ENCODE results near the gene HRH4. TPM values are rescaled to one million over a fixed set of nuclear protein-coding genes. Genes with fewer than 3 reads are reported as not detected.

Gene HRH4
- total and polyA plus RNA-seq, 2 of the 13 experiments (the other 11 are each of a cell fraction or from before 2014, with no cell fraction given) = not detected

DNA sequence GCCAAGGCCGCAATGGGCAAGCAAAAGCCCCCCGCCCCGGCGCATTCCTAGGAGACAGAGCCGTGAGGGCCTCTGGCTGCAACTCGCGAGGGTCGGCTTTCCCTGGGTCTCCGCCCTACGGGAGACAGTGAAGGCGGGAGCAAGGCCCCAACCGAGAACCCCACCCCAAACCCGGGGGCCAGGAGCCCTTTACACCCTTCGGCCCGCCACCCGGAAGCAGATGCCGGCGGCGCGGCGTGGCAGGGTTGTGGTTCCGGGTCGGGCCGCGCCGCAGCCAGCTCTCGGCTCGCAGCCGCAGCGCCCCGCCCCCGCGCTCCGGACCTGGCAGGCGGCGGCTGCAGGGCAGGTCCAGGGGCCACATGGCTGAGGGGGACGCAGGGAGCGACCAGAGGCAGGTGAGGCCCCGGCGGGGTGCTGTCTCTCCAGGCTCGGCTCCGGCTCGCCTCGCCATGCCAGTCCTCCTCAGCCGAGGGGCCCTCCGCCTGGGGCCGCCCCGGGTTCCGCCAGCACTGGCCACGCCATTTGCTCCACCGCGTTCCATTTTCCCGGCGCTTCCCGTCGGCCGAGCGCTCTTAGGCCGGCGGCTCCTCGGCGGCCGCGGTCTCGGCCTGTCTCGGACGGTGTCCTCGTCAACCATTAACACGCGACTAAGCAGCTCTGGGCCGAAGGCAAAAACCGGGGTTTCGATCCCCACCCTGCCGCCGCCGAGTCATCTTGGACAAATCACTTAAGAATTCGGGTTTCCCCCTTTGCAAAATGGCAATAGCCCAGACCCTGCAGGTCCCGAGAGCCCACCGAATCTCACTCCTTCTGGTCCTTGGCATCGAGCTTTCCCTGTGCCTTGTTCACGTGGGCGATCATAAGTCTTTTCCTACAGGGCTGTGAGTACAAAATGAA is 33.8 kb upstream of the HRH4 start, which contains the start of gene IMPACT (continued):
- TF ChIP-seq ZNF354B (CRISPR knock-in tag; IDR thresholded peaks at IDR 0.05) (no peak), FLYWCH1 (CRISPR knock-in tag; IDR thresholded peaks at IDR 0.05) (no peak), ZBTB21 (CRISPR knock-in tag; IDR thresholded peaks at IDR 0.05) (no peak), ELF3 (CRISPR knock-in tag; IDR thresholded peaks at IDR 0.05) (no peak), CHD2 (IDR thresholded peaks at IDR 0.05; ENCODE audit: low read depth, low read length) (no peak), ZC3H13 (CRISPR knock-in tag; IDR thresholded peaks at IDR 0.05) (no peak), ZNF589 (CRISPR knock-in tag; conservative IDR thresholded peaks at IDR 0.05) (no peak; the same call in 1 of the 2 replicates), ZNF607 (CRISPR knock-in tag; IDR thresholded peaks at IDR 0.05; ENCODE audit: borderline replicate concordance) (no peak; the same call in 1 of the 2 replicates), MED1 (CRISPR knock-in tag; IDR thresholded peaks at IDR 0.05) (no peak; the same call in 1 of the 2 replicates), RARG (CRISPR knock-in tag; IDR thresholded peaks at IDR 0.05; ENCODE audit: low read depth) (no peak), KDM5B (CRISPR knock-in tag; IDR thresholded peaks at IDR 0.05; ENCODE audit: borderline replicate concordance) (peak; percentile 89; the same call in 1 of the 2 replicates), SOX13 (IDR thresholded peaks at IDR 0.05) (no peak), SOX13 (CRISPR knock-in tag; conservative IDR thresholded peaks at IDR 0.05 in 1 of 2, IDR thresholded peaks at IDR 0.05 in 1 of 2) (no peak), ZNF136 (CRISPR knock-in tag; IDR thresholded peaks at IDR 0.05; ENCODE audit: low read depth) (no peak), BRF2 (CRISPR knock-in tag; IDR thresholded peaks at IDR 0.05) (peak; percentile 74; the same call in 1 of the 2 replicates), ZFP36L2 (CRISPR knock-in tag; IDR thresholded peaks at IDR 0.05) (no peak), FOXP1 (IDR thresholded peaks at IDR 0.05) (no peak), FOXP1 (CRISPR knock-in tag; IDR thresholded peaks at IDR 0.05) (no peak), ZNF773 (CRISPR knock-in tag; IDR thresholded peaks at IDR 0.05; ENCODE audit: borderline replicate concordance) (no peak), PHF21A (CRISPR knock-in tag; IDR thresholded peaks at IDR 0.05) (no peak), HMGA1 (CRISPR knock-in tag; conservative IDR thresholded peaks at IDR 0.05) (no peak), SP1 (IDR thresholded peaks at IDR 0.05) (no peak), SP1 (CRISPR knock-in tag; IDR thresholded peaks at IDR 0.05) (no peak)
- TF ChIP-seq, protein P1, sequence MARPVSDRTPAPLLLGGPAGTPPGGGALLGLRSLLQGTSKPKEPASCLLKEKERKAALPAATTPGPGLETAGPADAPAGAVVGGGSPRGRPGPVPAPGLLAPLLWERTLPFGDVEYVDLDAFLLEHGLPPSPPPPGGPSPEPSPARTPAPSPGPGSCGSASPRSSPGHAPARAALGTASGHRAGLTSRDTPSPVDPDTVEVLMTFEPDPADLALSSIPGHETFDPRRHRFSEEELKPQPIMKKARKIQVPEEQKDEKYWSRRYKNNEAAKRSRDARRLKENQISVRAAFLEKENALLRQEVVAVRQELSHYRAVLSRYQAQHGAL (CRISPR knock-in tag; IDR thresholded peaks at IDR 0.05; ENCODE audit: not compliant biosample characterization) = no peak
- TF ChIP-seq, protein P2, sequence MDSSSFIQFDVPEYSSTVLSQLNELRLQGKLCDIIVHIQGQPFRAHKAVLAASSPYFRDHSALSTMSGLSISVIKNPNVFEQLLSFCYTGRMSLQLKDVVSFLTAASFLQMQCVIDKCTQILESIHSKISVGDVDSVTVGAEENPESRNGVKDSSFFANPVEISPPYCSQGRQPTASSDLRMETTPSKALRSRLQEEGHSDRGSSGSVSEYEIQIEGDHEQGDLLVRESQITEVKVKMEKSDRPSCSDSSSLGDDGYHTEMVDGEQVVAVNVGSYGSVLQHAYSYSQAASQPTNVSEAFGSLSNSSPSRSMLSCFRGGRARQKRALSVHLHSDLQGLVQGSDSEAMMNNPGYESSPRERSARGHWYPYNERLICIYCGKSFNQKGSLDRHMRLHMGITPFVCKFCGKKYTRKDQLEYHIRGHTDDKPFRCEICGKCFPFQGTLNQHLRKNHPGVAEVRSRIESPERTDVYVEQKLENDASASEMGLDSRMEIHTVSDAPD (CRISPR knock-in tag; IDR thresholded peaks at IDR 0.05) = no peak
